HG02571 (cell line): ENCODE measurements around the gene TYMS.

Experiments used
- ATAC-seq: cut with Tn5 transposase; IDR thresholded peaks from one replicate; pipeline ENCODE4 v1.9.1; 2021; ENCODE audit warnings: mild to moderate bottlenecking, moderate library complexity; ENCODE audit not compliant: unreplicated experiment

TYMS gene

DNA sequence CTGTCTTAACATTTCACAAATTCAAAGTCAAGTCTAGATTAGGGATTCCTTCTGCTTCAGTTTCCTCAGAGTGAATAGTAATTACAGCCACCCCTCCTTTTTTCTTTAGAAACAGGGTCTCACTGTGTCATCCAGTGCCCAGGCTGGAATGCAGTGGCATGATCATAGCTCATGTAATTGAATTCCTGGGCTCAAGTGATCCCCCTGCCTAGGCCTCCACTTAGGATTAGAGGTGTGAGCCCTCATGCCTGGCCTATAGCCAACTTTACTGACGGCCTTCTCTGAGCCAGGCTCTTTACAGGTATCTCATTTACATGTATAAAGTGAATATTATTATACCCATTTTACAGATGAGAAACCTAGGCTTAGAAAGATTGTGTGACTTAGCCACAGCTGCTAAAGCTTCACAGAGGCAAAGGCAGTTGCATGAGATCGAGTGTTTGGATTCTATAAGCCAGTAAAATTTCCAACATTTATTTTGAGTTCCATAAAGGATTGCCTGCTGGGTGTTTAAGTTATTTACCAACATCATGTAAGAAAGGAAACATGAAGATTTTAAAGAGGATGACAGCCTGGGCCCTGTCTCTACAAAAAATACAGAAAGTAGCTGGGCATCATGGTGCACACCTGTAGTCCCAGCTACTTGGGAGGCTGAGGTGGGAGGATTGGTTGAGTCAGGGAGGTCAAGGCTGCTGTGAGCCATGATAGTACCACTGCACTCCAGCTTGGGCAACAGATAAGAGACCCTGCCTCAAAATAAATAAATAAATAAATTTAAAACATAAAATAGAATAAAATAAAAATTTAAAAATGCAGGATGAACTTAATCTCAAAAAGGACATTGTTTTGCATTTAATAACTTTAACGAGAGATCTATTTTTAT lies 53.2 kb downstream of the TYMS start:
- ATAC-seq = no peak

DNA sequence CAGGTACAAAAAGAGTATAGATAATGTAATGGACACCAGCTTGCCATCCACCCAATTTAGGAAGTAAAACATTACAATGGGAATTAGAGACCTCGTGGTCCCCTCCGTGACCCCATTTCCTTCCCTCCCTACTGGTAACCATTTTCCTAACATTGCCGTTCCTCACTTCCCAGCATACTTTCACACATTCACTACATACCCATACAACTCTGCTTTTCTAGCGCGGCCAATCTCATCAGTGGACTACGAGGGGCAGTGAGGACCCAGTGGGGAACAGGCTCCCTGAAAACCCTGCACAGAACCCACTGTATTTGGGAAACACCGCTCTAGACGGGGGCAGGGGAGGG lies 53.8 kb downstream of the TYMS start:
- ATAC-seq = peak; percentile 1

- peak; percentile 68 for ATAC-seq
These were observed 54.4 kb downstream of the TYMS start for GRCh38 chr18:711657-712400.

DNA sequence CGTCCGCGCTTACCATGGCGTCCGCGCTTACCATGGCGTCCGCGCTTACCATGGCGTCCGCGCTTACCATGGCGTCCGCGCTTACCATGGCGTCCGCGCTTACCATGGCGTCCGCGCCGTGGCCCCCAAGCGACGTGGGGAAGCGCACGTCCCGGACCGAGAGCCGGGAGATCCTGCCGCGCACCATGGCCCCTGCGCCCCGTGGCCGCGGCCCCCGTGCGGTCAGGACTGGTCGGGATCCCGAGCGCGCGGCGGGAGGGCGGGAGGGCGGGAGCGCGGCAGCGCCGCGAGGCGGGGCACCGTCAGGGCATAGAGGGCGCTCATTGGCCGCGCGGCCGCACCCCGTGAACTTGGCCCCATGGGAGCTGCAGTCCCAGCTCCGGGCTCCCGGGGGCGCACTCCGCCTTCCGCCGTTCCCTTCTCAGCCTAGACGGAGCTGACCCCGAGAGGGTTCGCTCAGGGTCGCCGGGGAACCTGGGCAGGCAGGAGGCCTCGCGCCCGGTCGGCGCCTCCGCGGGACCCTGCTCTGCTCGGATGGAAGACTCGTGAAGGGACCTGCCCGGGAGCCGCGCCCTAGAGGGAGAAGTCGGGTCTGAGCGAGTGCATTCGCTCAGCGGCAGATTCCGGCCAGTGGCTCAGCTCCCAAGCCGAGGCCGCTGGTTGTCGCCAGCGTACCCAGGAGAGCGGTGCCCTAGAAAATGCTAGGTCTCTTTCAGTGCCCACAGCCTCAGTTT lies 55.1 kb downstream of the TYMS start, which contains the start of gene ENOSF1:
TSS of gene ENOSF1 (minus strand) at position 230 of the 734 bp plus-strand sequence. CDS start at position 187, 43 bp downstream.
- ATAC-seq = peak; percentile 86

GRCh38 chr18:713135-713490 lies 55.7 kb downstream of the TYMS start:
- ATAC-seq = no peak

- no peak for ATAC-seq
These were observed 58.2 kb downstream of the TYMS start for GRCh38 chr18:715626-716025.

- ATAC-seq = no peak
These were observed 59.5 kb downstream of the TYMS start for GRCh38 chr18:717003-717402.
